ENCODE results near the gene GSDME. TPM values are rescaled to one million over a fixed set of nuclear protein-coding genes. Genes with fewer than 3 reads are reported as not detected.
A peak's percentile ranks its signal among the peaks of the same experiment; 100 is the strongest.

GSDME gene
- total RNA-seq, 1 experiment from 2014 or later = 7.6 TPM

DNA sequence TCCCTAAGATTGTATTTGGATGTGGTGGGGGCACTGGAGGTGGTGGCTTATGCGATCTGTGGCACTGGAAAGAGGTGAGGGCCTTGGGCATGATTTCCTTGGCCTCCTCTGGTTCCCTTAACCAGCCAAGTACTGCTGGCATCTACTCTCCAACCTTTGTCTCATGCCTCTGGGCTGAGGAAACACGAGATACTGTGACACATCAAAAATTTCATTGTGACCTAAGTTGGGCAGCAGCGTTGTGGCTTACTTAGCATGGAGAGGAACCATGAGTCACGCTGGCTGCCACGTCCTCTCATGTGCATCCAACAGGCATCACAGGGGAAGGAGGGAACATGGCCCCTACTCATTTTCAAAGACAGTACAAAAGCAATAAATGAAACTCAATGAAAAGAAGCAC, 29.7 kb upstream of the GSDME start (continued):
- TF ChIP-seq SIN3A (IDR thresholded peaks at IDR 0.05; ENCODE audit: low read depth) = no peak
- TF ChIP-seq, protein P1, sequence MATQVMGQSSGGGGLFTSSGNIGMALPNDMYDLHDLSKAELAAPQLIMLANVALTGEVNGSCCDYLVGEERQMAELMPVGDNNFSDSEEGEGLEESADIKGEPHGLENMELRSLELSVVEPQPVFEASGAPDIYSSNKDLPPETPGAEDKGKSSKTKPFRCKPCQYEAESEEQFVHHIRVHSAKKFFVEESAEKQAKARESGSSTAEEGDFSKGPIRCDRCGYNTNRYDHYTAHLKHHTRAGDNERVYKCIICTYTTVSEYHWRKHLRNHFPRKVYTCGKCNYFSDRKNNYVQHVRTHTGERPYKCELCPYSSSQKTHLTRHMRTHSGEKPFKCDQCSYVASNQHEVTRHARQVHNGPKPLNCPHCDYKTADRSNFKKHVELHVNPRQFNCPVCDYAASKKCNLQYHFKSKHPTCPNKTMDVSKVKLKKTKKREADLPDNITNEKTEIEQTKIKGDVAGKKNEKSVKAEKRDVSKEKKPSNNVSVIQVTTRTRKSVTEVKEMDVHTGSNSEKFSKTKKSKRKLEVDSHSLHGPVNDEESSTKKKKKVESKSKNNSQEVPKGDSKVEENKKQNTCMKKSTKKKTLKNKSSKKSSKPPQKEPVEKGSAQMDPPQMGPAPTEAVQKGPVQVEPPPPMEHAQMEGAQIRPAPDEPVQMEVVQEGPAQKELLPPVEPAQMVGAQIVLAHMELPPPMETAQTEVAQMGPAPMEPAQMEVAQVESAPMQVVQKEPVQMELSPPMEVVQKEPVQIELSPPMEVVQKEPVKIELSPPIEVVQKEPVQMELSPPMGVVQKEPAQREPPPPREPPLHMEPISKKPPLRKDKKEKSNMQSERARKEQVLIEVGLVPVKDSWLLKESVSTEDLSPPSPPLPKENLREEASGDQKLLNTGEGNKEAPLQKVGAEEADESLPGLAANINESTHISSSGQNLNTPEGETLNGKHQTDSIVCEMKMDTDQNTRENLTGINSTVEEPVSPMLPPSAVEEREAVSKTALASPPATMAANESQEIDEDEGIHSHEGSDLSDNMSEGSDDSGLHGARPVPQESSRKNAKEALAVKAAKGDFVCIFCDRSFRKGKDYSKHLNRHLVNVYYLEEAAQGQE (IDR thresholded peaks at IDR 0.05; ENCODE audit: low read depth) = no peak
- no peak for TF ChIP-seq POLR2AphosphoS5 (IDR thresholded peaks at IDR 0.05; ENCODE audit: low read depth, low read length)
- TF ChIP-seq ELF1 (IDR thresholded peaks at IDR 0.05; ENCODE audit: borderline replicate concordance, low read depth) = no peak
- TF ChIP-seq ZFX (IDR thresholded peaks at IDR 0.05) = no peak
- TF ChIP-seq CBX3 (IDR thresholded peaks at IDR 0.05; ENCODE audit: low read depth) = peak; percentile 46; the same call in 1 of the 2 replicates
- TF ChIP-seq, protein P2, sequence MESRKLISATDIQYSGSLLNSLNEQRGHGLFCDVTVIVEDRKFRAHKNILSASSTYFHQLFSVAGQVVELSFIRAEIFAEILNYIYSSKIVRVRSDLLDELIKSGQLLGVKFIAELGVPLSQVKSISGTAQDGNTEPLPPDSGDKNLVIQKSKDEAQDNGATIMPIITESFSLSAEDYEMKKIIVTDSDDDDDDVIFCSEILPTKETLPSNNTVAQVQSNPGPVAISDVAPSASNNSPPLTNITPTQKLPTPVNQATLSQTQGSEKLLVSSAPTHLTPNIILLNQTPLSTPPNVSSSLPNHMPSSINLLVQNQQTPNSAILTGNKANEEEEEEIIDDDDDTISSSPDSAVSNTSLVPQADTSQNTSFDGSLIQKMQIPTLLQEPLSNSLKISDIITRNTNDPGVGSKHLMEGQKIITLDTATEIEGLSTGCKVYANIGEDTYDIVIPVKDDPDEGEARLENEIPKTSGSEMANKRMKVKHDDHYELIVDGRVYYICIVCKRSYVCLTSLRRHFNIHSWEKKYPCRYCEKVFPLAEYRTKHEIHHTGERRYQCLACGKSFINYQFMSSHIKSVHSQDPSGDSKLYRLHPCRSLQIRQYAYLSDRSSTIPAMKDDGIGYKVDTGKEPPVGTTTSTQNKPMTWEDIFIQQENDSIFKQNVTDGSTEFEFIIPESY (IDR thresholded peaks at IDR 0.05; ENCODE audit: extremely low read depth, insufficient replicate concordance, low read length) = no peak

DNA sequence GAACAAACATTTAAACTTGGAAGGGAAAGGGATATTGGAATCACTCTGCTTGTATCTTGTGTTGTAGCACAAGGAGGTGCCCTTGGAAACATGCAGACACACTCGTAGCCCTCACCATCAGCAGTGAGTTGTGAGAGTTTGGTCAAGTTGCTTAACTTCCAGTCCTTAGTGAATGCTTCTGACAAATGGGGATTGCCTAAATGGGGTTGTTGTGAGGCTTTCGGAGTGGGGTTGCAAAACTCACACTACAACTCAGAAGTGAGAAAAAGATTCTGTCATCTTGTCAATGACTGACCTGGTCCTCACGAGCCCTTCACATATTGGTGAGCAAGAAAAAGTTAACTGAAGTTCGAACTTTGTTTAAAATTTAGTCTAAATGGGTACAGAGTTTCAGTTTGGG, 29.0 kb upstream of the GSDME start:
- no peak overlapping the region for H3K27ac ChIP-seq (ENCODE audit: low read depth, low read length)
- intact Hi-C loops (cut with micrococcal nuclease) = no loop called here
- ChIA-PET CTCF (no interaction called here), RAD21 (ENCODE audit: low non-redundant PET in 1 of 2, low total read pairs in 2 of 2, uncharacterized antibody in 2 of 2, unreplicated experiment in 2 of 2) (no interaction called here), POLR2A (no interaction called here)
- peak overlapping the region; percentile 53 for H3K4me2 ChIP-seq (ENCODE audit: low read length)
- TF ChIP-seq EGR1 (IDR thresholded peaks at IDR 0.05; ENCODE audit: low read depth) (no peak), POLR2AphosphoS5 (IDR thresholded peaks at IDR 0.05; ENCODE audit: low read depth, low read length) (no peak), POLR2A (IDR thresholded peaks at IDR 0.05; ENCODE audit: borderline replicate concordance, extremely low read depth, insufficient read depth, insufficient read length) (no peak), SRF (IDR thresholded peaks at IDR 0.05; ENCODE audit: low read depth) (no peak)
- no peaks in the 10 kb centered on the region for H3K79me2 ChIP-seq (ENCODE audit: insufficient read depth, low read length)
- H3K4me1 ChIP-seq (ENCODE audit: control insufficient read depth in 1 of 2, insufficient read depth in 2 of 2, low read length in 2 of 2) = peaks cover 8 to 17% of the 10 kb centered on the region in 2 experiments; a peak in 3 of 4 replicates
- BruUV-seq (replicated peaks) = no TSS peak
- H3K9me2 ChIP-seq (ENCODE audit: insufficient read depth) = no peaks in the 10 kb centered on the region
- H3K36me3 ChIP-seq (ENCODE audit: control insufficient read depth in 1 of 2, insufficient read depth in 2 of 2, low read length in 2 of 2) = no peaks in the 10 kb centered on the region
- no peaks in the 10 kb centered on the region for H4K20me1 ChIP-seq (ENCODE audit: insufficient read depth)
- H3K9me3 ChIP-seq (ENCODE audit: control insufficient read depth in 1 of 2, insufficient read depth in 1 of 2, low read depth in 1 of 2, low read length in 2 of 2) = no peaks in the 10 kb centered on the region; a peak in 1 of 4 replicates
- H3K9ac ChIP-seq (ENCODE audit: low read length) = 0 out of 2 replicates have a peak overlapping the region, but pooled peaks have one; percentile 34
- no peak overlapping the region for H2AFZ ChIP-seq (ENCODE audit: low read depth, low read length, poor library complexity, severe bottlenecking)
- DNase-seq (ENCODE audit: low read depth, low spot score) = no peak
- ATAC-seq = no peak
- H3K27me3 ChIP-seq (ENCODE audit: insufficient read depth, low read length) = no peaks in the 10 kb centered on the region
- H3K4me3 ChIP-seq (replicated peaks in 1 of 2; ENCODE audit: low read depth in 1 of 2, low read length in 2 of 2) = no peak overlapping the region
